Small intestine (tissue), 7 donors: Measurements from ENCODE around the gene ST6GAL1. TPM values are rescaled to one million over a fixed set of nuclear protein-coding genes. Genes with fewer than 3 reads are reported as not detected.
A peak's percentile ranks its signal among the peaks of the same experiment; 100 is the strongest.
"Not testable (repeated sequence)": the region's sequence is repeated elsewhere in the genome, so short reads cannot be mapped to it uniquely, and the experiment has no call there.

ENCODE experiments used
- DNase-seq, 2 donors: peaks; one replicate each; pipeline versions ENCODE4 v3.0.0 to v3.0.0-alpha.2; 2013
- FAIRE-seq: peaks from 2 replicates; lab custom pipeline; 2012; peaks lifted over from hg19 to GRCh38; lab: Jason Lieb, UNC
- H3K27ac ChIP-seq, 3 donors: one replicate each; pipeline ENCODE4 v1.5.1; 2013; ENCODE audit warnings: low read length in 2 of 3, mild to moderate bottlenecking in 2 of 3, control low read depth in 1 of 3, inconsistent platforms in 1 of 3, low read depth in 1 of 3, moderate library complexity in 1 of 3
- H3K27me3 ChIP-seq, 3 donors: one replicate each; pipeline ENCODE4 v1.6.1; 2013; ENCODE audit warnings: low read length in 3 of 3, inconsistent platforms in 1 of 3; ENCODE audit not compliant: control insufficient read depth in 3 of 3, insufficient read depth in 3 of 3
- H3K36me3 ChIP-seq, 3 donors: one replicate each; pipeline ENCODE4 v1.6.1; 2013; ENCODE audit warnings: low read length in 3 of 3, inconsistent platforms in 1 of 3, low read depth in 1 of 3, mild to moderate bottlenecking in 1 of 3, moderate library complexity in 1 of 3; ENCODE audit not compliant: control insufficient read depth in 3 of 3, insufficient read depth in 2 of 3
- H3K4me1 ChIP-seq, 3 donors: one replicate each; pipeline ENCODE4 v1.6.1; 2013; ENCODE audit warnings: low read length in 2 of 3, inconsistent platforms in 1 of 3, low read depth in 1 of 3, mild to moderate bottlenecking in 1 of 3, moderate library complexity in 1 of 3; ENCODE audit not compliant: control insufficient read depth in 3 of 3, insufficient read depth in 2 of 3
- H3K4me3 ChIP-seq, 3 donors: one replicate each; pipeline ENCODE4 v1.5.1; 2013; ENCODE audit warnings: low read length in 3 of 3, control low read depth in 1 of 3, inconsistent platforms in 1 of 3, low read depth in 1 of 3, mild to moderate bottlenecking in 1 of 3, moderate library complexity in 1 of 3
- H3K9me3 ChIP-seq, 2 donors: one replicate each; pipeline ENCODE4 v1.6.1; 2013; ENCODE audit warnings: low read depth in 1 of 2, low read length in 1 of 2; ENCODE audit not compliant: control insufficient read depth in 2 of 2, insufficient read depth in 1 of 2
- WGBS, 3 donors: extraction: QIAGEN DNeasy Blood & Tissue Kit; methylation state at CpG; one replicate each; pipeline ENCODE4 v1.1.7; 2013; 5-methylcytosine and 5-hydroxymethylcytosine counted together
- polyA plus RNA-seq, 4 donors: library from polyadenylated mRNA; stranded (reverse) in 3 of 4; unstranded in 1 of 4; fragments of 200-250 nt in 3 of 4; fragments of 120-200 nt in 1 of 4; gene quantifications; one replicate each; pipeline versions ENCODE4 v1.2.1 to v1.2.3, GENCODE V29; 2013
- donor health status: healthy with polysubstance abuse.
- donor health status: control.
- donor health status: control.
- donor health status: Bipolar disorder and iron deficiency.
- donor health status: healthy.

Gene ST6GAL1
- polyA plus RNA-seq, 4 donors: 0.45 to 219 (median 11.0) TPM

- Histone ChIP-seq H3K4me3 (no peak overlapping the region), H3K36me3 (no peaks in the 10 kb centered on the region), H3K9me3 (no peaks in the 10 kb centered on the region), H3K27ac (no peak overlapping the region), H3K27me3 (no peaks in the 10 kb centered on the region), H3K4me1 (peaks cover 0 to 20% (median 0%) of the 10 kb centered on the region in 3 donors)
- no peak for FAIRE-seq
- DNase-seq: no peak
- 89 to 95% (median 91%) methylated on average over 3 of the region's 3 CpGs for WGBS, 3 donors
Measured at GRCh38 chr3:187022403-187023029, 92.2 kb downstream of the ST6GAL1 start.

- H3K4me1 ChIP-seq: peaks cover 0 to 24% (median 0%) of the 10 kb centered on the region in 3 donors
- H3K27me3 ChIP-seq, FAIRE-seq, H3K9me3 ChIP-seq, H3K36me3 ChIP-seq, H3K4me3 ChIP-seq, DNase-seq, H3K27ac ChIP-seq: not testable (repeated sequence)
- WGBS, 3 donors: 55 to 99% (median 70%) methylated on average over 2 of the region's 2 CpGs
Measured at GRCh38 chr3:187023340-187023739, 93.0 kb downstream of the ST6GAL1 start.

GRCh38 chr3:187024536-187025226 lies 94.4 kb downstream of the ST6GAL1 start:
- H3K36me3 ChIP-seq: no peaks in the 10 kb centered on the region
- peaks cover 0 to 23% (median 0%) of the 10 kb centered on the region in 3 donors for H3K4me1 ChIP-seq
- H3K27ac ChIP-seq: peak overlapping the region in 1 of 3 donors; percentile 71
- FAIRE-seq (no peak), DNase-seq (no peak)
- no peaks in the 10 kb centered on the region for H3K27me3 ChIP-seq
- H3K4me3 ChIP-seq: no peak overlapping the region
- WGBS, 3 donors: 73 to 84% (median 79%) methylated on average over 10 of the region's 10 CpGs
- H3K9me3 ChIP-seq: no peaks in the 10 kb centered on the region

GRCh38 chr3:187025254-187025655 lies 94.9 kb downstream of the ST6GAL1 start:
- no peaks in the 10 kb centered on the region for H3K36me3 ChIP-seq
- FAIRE-seq: no peak
- no peaks in the 10 kb centered on the region for H3K9me3 ChIP-seq
- H3K4me3 ChIP-seq: no peak overlapping the region
- WGBS, 3 donors: 66 to 84% (median 68%) methylated on average over 6 of the region's 6 CpGs
- H3K27ac ChIP-seq: peak overlapping the region in 1 of 3 donors; percentile 71
- H3K27me3 ChIP-seq: no peaks in the 10 kb centered on the region
- no peak for DNase-seq
- peaks cover 0 to 23% (median 0%) of the 10 kb centered on the region in 3 donors for H3K4me1 ChIP-seq

- H3K4me1 ChIP-seq: peaks cover 0 to 23% (median 0%) of the 10 kb centered on the region in 3 donors
- no peaks in the 10 kb centered on the region for H3K9me3 ChIP-seq
- H3K27ac ChIP-seq: peak overlapping the region in 2 of 3 donors; percentile 47 to 71
- 31 to 48% (median 36%) methylated on average over 9 of the region's 9 CpGs for WGBS, 3 donors
- no peaks in the 10 kb centered on the region for H3K36me3 ChIP-seq
- no peak for DNase-seq
- no peak for FAIRE-seq
- H3K4me3 ChIP-seq: no peak overlapping the region
- no peaks in the 10 kb centered on the region for H3K27me3 ChIP-seq
Measured at GRCh38 chr3:187025656-187026316, 95.5 kb downstream of the ST6GAL1 start.

GRCh38 chr3:187026317-187026670 lies 96.0 kb downstream of the ST6GAL1 start:
- H3K4me3 ChIP-seq: no peak overlapping the region
- peak overlapping the region in 2 of 3 donors; percentile 47 to 71 for H3K27ac ChIP-seq
- FAIRE-seq (no peak), DNase-seq (peak; percentile 59 to 70)
- H3K4me1 ChIP-seq: peaks cover 0 to 23% (median 0%) of the 10 kb centered on the region in 3 donors
- no peaks in the 10 kb centered on the region for H3K9me3 ChIP-seq
- WGBS, 3 donors: 16 to 51% (median 25%) methylated on average over 2 of the region's 2 CpGs
- no peaks in the 10 kb centered on the region for H3K27me3 ChIP-seq
- no peaks in the 10 kb centered on the region for H3K36me3 ChIP-seq

- peaks cover 0 to 23% (median 2%) of the 10 kb centered on the region in 3 donors for H3K4me1 ChIP-seq
- H3K36me3 ChIP-seq: no peaks in the 10 kb centered on the region
- H3K9me3 ChIP-seq: no peaks in the 10 kb centered on the region
- peak overlapping the region in 1 of 3 donors; percentile 71 for H3K27ac ChIP-seq
- H3K4me3 ChIP-seq: no peak overlapping the region
- DNase-seq: peak in 1 of 2 donors; percentile 30
- 62 to 80% (median 65%) methylated on average over 8 of the region's 8 CpGs for WGBS, 3 donors
- FAIRE-seq: no peak
- no peaks in the 10 kb centered on the region for H3K27me3 ChIP-seq
Measured at GRCh38 chr3:187027531-187028278, 97.4 kb downstream of the ST6GAL1 start.

- Histone ChIP-seq H3K4me1 (peaks cover 0 to 11% (median 2%) of the 10 kb centered on the region in 3 donors), H3K27ac (no peak overlapping the region), H3K27me3 (no peaks in the 10 kb centered on the region), H3K36me3 (no peaks in the 10 kb centered on the region), H3K4me3 (no peak overlapping the region), H3K9me3 (peaks cover 0 to 3% of the 10 kb centered on the region in 2 donors)
- DNase-seq: no peak
- no peak for FAIRE-seq
Measured at GRCh38 chr3:187031934-187032333, 101.6 kb downstream of the ST6GAL1 start.
